H1 (cell line): ENCODE measurements around the gene RNF212B. TPM values are rescaled to one million over a fixed set of nuclear protein-coding genes. Genes with fewer than 3 reads are reported as not detected.

ENCODE experiments used
- TEAD4 ChIP-seq: IDR thresholded peaks from 2 replicates; pipeline ENCODE4 v1.6.1; 2012; ENCODE audit warnings: low read depth, low read length, inconsistent platforms, mixed read lengths
- polyA plus RNA-seq, 7 experiments: library from polyadenylated mRNA; depleted of rRNA in 3 of 7; stranded (reverse) in 5 of 7; unstranded in 2 of 7; fragments of >200 nt in 5 of 7; fragments of 200-250 nt in 2 of 7; gene quantifications; 1 replicate in 5 of 7; 2 replicates in 1 of 7; 4 replicates in 1 of 7; pipeline versions ENCODE4 v1.2.1 to v1.2.3, GENCODE V29; 2011 to 2013; ENCODE audit warnings: missing spikeins in 2 of 7, mixed read lengths in 2 of 7
- total RNA-seq: library from RNA; stranded (reverse); fragmentation: NEBNext Ultra II Directional; extraction: Animal tissue kit (Norgen Biotek cat#: 25700); gene quantifications from 2 replicates; pipeline ENCODE4 v1.2.1, GENCODE V29; 2021

RNF212B gene
- total and polyA plus RNA-seq, 2 of the 8 experiments (the other 6 are each of a cell fraction or from before 2014, with no cell fraction given) = 0.95 to 1.2 TPM

- no peak for TF ChIP-seq TEAD4
These were observed 20.5 kb downstream of the RNF212B start (continued) for GRCh38 chr14:23258256-23258655.
